GM19467 (cell line): ENCODE data around the gene MAP7D1.
A peak's percentile ranks its signal among the peaks of the same experiment; 100 is the strongest.

Experiments
- ATAC-seq: cut with Tn5 transposase; IDR thresholded peaks from one replicate; pipeline ENCODE4 v1.9.1; 2021; ENCODE audit warnings: mild to moderate bottlenecking, moderate library complexity; ENCODE audit not compliant: unreplicated experiment

MAP7D1 gene

DNA sequence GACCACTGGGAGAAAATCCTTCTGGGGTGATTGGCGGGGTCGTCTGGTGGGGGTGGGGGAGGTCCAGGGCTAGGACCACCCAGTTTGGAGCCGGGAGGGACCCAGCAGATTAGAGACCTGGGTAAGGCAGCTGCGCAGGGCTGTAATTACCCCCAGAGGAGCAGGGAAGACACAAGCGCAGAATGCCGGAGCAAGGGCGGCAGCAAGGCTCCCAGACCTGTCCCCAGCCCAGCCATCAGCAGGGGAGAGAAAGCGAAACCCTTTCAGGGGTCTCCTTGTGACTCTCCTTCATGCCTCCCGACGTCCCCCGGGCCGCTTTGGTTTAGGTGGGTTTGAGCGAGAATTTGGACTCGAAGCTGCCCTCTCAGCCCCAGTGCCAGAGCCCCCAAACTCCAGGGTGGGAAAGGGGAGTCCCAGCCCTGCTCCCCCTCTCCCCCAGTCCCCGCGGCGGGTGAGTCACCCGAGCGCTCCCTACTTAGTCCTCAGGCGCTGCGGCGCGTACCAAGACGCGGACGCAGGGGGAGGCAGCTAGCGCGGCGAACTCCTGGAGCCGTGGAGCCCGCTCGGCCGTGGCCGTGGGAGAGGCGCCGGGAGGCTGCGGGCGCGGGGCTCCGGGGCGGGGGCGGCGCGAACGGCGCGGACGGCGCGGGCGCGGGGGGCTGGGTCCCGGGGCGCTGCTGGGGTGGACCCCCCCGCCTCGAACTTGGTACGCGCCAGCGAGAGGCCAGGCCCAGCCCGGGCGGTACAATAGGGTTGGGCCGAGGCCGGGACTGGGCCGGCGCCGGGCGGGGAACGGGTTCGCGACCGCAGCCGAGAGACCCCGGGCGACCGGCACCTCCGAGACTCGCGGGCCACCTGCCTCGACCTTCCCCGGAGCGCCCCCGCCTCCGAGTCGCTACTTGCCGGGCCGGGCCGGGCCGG is at the start of gene MAP7D1:
TSS of gene MAP7D1 (plus strand) at position 753 of the 921 bp plus-strand sequence. CDS start 258 bp downstream, outside the sequence.
- peak; percentile 44 for ATAC-seq

- no peak for ATAC-seq
Measured at GRCh38 chr1:36106269-36106668, 49.7 kb upstream of the MAP7D1 start.

GRCh38 chr1:36107394-36107793 is 48.6 kb upstream of the MAP7D1 start:
- no peak for ATAC-seq

- no peak for ATAC-seq
Measured at GRCh38 chr1:36108314-36108713, 47.6 kb upstream of the MAP7D1 start.

- no peak for ATAC-seq
Measured at GRCh38 chr1:36109041-36109679, 46.8 kb upstream of the MAP7D1 start.

DNA sequence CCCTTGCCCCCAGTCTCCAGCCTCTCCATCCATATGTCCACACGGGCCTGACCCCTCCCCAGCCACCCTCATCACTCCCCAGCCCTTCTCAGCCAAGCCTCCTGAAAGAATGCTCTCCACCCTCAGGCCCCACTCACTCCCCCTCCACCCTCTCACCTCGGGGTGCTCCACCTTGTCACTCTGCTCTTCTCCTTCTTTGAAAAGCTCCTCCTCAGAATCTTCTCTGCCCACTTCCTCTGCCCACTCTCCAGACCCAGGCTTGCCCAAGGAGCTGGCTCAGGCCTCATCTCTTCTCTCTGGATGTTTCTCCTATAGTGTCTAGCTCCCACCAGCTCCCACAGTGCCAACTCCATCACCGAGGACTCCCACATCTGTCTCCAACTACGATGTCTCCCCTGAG is 44.8 kb upstream of the MAP7D1 start:
- ATAC-seq = no peak

- no peak for ATAC-seq
Measured at GRCh38 chr1:36112823-36113222, 43.1 kb upstream of the MAP7D1 start.

DNA sequence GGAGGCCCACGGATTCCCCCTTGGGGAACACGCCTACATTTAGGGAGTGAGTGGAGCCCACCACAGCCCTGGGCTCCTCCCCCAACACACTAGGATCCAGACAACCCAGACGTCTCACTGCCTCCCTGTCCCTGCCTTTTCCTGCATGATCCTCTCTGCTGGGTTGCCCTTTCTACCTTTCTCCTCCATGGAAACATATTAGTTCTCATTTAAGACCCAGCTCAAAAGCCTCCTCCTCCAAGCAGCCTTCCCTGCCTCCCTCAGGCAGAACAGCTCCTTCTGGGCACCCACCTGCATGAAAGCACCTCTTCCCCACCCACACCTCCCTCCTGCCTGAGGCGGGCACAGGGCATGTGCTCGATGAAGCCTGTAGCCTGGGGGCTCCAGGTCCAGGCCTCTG is 41.6 kb upstream of the MAP7D1 start:
- ATAC-seq = no peak

DNA sequence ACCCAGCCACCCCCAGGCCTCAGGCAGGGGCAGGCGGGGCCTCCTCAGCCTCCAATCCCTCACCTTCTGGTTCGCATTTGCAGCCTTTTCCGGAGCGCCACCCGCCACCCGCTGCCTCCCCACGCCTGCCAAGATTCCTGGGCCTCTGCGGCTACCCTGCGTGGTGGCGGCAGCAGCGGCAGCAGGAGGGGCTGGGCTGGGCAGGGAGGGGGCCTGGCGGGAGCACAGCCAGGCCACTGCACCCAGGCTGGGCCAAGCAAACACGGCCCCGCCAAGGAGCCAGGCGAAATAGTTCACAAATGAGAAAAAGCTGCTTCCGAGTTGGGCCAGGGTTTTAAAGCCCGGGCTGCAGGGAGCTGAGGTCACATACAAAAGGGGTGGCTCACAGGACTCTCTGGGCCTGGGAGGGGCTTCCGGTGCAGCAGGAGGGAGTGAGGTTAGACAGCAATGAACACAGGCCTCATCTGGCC is 40.7 kb upstream of the MAP7D1 start:
- ATAC-seq = no peak

- no peak for ATAC-seq
Measured at GRCh38 chr1:36115931-36116330, 40.0 kb upstream of the MAP7D1 start.

DNA sequence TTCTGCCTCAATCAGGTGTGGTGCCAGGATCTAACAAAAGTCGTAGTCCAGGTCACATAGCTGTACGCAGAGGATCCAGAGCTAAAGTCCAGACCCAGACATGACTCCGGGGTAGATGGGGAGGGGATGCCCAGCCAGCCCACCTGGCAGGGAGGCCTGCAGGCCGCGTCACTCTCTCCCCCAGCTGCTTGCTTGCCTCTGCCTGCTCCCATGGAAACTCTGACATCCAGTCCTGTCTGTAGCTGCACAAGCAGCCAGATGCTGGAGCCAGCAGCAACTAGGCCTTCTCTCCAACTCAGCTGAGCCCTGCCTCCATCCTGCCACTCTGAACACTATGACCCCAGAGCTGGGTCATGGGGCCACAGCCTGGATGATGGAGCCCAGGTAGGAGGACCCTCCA is 39.1 kb upstream of the MAP7D1 start:
- ATAC-seq = no peak

- no peak for ATAC-seq
Measured at GRCh38 chr1:36118447-36119204, 37.3 kb upstream of the MAP7D1 start.

DNA sequence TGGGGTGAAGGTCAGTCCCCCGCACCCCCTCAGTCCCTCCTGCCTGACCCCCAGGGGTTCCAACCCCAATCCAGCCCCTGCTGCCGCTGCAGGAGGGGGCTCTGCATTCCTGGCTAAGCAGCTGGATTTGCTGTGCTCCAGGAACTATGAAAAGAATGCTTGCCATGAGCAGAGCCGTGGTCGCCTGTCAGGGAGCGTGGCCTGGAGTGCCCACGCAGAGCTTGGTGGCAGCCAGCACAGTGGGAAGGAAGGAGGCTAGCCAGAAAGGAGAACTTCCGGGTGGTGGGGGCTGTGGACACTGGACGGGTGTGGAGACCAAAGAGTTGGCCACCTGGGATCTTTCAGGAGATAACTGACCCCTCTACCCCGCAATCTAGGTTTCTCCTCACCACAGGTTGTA is 36.5 kb upstream of the MAP7D1 start:
- ATAC-seq = no peak

DNA sequence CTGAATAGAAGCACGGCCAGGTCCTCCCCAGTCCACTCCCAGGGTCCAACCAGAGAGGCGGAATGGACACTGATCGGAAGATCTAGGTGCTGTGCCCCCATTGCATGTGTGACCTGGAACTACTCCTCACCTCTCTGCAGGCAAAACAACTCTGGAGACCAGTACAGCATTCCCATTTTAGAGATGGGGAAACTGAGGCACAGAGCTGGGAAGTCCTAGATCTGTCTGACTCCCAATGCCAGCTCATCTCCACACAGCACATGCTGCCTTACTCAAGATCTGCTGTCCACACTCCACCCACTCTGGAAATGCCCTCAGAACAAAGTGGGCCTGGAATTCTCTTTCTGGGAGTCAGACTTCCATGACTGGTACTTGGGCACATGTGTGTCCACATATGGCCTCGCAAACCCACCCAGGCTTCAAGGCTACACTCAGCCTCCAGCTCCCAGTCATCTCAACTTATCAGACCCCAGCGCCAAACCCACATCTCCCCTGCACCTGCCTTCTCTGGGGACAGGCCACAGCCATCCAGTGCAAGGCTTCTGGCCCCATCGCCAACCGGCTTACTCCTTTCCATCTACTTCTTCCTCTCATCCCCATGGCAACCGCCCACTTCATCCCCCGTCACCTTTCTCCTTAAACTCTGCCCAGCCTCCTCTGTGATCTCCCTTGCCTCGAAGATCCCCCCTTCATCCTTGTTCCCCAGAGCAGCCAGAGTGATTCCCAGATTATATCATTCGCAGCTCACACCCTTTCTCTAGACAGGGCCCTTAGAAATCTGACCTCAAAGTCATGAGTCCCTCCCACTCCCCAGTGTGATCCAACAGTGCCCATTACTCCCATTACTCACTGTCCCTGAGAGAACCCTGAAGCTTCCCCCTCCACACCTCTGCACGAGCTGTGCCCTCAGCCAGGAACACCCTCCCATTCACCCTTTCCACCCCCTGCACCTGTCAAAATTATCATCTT is 33.6 kb upstream of the MAP7D1 start:
- no peak for ATAC-seq

GRCh38 chr1:36123356-36123755 is 32.6 kb upstream of the MAP7D1 start:
- no peak for ATAC-seq

DNA sequence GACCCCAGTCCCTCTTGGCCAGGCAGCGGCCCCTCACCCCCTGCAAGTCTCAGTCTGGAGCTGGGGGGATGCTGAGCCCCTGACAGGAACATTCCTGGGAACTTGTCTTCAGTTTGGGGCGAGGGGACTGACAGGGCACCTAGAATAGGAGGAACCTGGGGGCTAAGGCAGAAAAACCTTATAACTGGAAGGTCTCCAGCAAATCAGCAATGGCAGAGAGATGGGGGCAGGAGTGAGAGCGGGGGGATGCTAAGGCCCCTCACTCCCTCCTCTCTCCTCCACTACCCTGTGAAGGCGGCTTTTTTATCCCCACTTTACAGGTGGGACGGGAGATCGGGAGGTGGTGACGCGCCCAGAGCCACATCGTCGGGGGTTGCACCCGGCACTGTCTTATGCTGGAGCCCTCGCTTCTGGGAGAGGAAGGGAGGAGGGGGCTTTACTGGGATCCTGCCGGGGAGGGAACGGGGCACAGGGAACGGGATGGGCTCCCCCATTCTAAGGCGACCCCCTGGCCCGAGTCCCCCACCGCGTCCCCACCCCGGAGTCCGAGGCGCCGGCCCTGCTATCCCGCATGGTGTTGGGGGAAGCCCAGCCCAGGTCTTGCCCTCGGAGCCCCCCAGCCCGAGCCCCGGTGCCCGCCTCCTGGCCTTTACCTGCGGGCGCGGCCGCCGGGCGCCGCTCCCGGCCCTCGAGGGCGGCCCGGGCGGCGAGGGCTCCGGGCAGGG is 31.4 kb upstream of the MAP7D1 start:
- ATAC-seq = no peak

DNA sequence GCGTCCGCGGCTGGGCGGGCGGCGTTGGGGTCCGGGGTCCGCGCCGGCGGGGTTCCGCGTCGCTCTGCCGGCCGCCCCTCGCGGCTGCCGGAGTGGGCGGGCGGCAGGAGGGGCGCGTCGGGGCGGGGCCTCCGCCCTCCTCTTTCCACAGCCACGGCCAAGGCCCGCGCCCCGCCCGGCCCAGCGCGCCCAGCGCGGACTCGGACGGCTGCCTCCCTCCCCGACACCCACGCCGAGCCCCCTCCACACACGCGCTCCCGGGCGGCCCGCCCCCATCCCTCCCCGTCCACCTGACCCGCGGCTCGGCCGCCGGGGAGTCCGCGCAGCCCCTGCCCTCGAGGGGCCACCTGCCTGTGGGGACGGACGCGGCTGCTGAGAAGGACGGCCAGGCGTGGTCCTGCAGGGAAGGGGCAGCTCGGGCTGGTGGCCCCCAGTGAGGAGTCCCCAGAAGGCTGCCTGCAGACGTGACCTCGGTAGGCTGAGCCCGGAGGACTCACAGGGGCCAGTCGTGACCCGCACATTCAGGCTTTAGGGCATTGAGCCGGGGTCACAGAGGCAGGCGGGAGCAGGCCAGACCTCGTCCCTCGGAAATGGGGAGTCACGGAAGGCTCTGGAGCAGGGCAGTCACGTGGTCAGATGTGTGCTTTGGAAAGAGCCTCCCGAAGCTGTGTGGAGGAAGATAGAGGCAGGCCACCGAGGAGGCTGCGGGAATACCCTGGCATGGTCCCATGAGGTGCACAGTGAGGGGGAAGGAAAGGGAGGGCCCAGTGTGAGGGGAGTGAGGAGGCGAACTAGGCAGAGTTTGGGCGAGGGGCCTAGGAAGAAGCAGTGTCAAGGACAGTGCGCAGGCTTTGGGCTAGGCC is 30.6 kb upstream of the MAP7D1 start, which contains the start of gene COL8A2:
TSS of gene COL8A2 (minus strand) at position 94 of the 863 bp plus-strand sequence. CDS start 24,980 bp downstream, outside the sequence.
- no peak for ATAC-seq

- no peak for ATAC-seq
Measured at GRCh38 chr1:36126005-36126716, 29.8 kb upstream of the MAP7D1 start.
